ENCODE data around the gene NPR1. TPM values are rescaled to one million over a fixed set of nuclear protein-coding genes. Genes with fewer than 3 reads are reported as not detected.

Gene NPR1
- under 1 TPM; 0.05 to 0.10 TPM for total RNA-seq

GRCh38 chr1:153678519-153679336 lies at the start of gene NPR1:
NPR1 (plus strand) TSS chr1:153678688; CDS start chr1:153679109, 421 bp downstream.
- intact Hi-C loops (cut with micrococcal nuclease): loop anchor here (5.0 to 10.0 kb wide), 2 partner anchors 119 to 476 kb away; partner anchors contain the start of gene NUP210L
- Mint-ChIP-seq H3K4me1 (ENCODE audit: low read depth) (peaks cover 18% of the 10 kb centered on the region), H3K9me3 (no peaks in the 10 kb centered on the region), H3K4me3 (peak within 1 kb of the TSS; percentile 71), H3K27ac (no peak within 1 kb of the TSS), H3K27me3 (ENCODE audit: low read depth) (peaks cover 31% of the 10 kb centered on the region), H3K36me3 (ENCODE audit: low read depth) (no peaks in the 10 kb centered on the region)
- CTCF ChIA-PET: interaction anchor here (0.6 to 5.7 kb wide), 11 partner anchors 33 to 1647 kb away, joined by 3 to 52 read pairs (median 3); partner anchors contain the start of genes RAB13 and SLC27A3
- peak; percentile 40 for DNase-seq

DNA sequence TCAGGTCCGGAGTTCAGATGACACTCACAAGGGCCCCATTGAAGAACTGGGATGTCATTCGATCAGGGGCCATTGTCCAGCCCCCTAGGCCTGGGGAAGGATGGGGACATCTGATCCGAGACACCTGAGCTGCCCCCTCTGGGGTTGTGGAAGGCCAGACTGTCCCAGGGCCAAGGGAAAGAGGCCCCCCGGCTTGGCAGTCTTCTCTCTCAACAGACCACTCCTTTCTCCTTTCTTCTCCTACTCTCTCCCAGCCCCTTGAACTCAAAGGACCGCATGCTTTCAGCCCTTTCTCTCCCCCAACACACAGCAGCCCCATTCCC lies 49.2 kb upstream of the NPR1 start:
- Mint-ChIP-seq H3K4me1 (ENCODE audit: low read depth) (peaks cover 25% of the 10 kb centered on the region), H3K27ac (no peak overlapping the region), H3K9me3 (no peaks in the 10 kb centered on the region), H3K36me3 (ENCODE audit: low read depth) (peaks cover 4% of the 10 kb centered on the region), H3K27me3 (ENCODE audit: low read depth) (peaks cover 10% of the 10 kb centered on the region), H3K4me3 (no peak overlapping the region)
- no peak for DNase-seq
- CTCF ChIA-PET: interaction anchor here (2.4 kb wide), 1 partner anchor 118 kb away, joined by 6 read pairs; no protein-coding TSS in a partner anchor
- intact Hi-C loops (cut with micrococcal nuclease): no loop called here

- H3K27ac Mint-ChIP-seq: no peak overlapping the region
- DNase-seq: no peak
- H3K9me3 Mint-ChIP-seq: no peaks in the 10 kb centered on the region
- CTCF ChIA-PET: interaction anchor here (0.9 kb wide), 1 partner anchor 97 kb away, joined by 3 read pairs; no protein-coding TSS in a partner anchor
- intact Hi-C loops (cut with micrococcal nuclease): no loop called here
- peaks cover 9% of the 10 kb centered on the region for H3K36me3 Mint-ChIP-seq (ENCODE audit: low read depth)
- peaks cover 10% of the 10 kb centered on the region for H3K27me3 Mint-ChIP-seq (ENCODE audit: low read depth)
- H3K4me1 Mint-ChIP-seq (ENCODE audit: low read depth): peaks cover 27% of the 10 kb centered on the region
- H3K4me3 Mint-ChIP-seq: no peak overlapping the region
Observed at GRCh38 chr1:153629971-153630370, 48.5 kb upstream of the NPR1 start.

DNA sequence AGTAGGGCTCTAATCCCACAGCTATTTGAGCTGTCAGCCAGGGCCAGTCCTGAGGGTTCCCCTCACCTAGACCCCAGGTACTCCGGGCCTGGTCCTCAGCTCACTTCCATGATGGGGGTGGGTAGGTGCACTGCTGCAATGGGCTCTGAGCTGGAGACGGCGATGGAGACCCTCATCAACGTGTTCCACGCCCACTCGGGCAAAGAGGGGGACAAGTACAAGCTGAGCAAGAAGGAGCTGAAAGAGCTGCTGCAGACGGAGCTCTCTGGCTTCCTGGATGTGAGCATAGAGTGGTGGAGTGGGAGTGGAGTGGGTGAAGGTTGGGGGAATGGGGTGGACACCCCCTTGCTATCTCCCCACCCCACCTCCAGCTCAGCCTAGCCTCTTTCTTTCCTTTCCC lies 48.1 kb upstream of the NPR1 start:
- Mint-ChIP-seq H3K4me1 (ENCODE audit: low read depth) (peaks cover 28% of the 10 kb centered on the region), H3K9me3 (no peaks in the 10 kb centered on the region), H3K36me3 (ENCODE audit: low read depth) (peaks cover 10% of the 10 kb centered on the region), H3K4me3 (no peak overlapping the region), H3K27me3 (ENCODE audit: low read depth) (peaks cover 10% of the 10 kb centered on the region), H3K27ac (no peak overlapping the region)
- DNase-seq: no peak
- CTCF ChIA-PET: interaction anchor here (0.9 kb wide), 1 partner anchor 97 kb away, joined by 3 read pairs; no protein-coding TSS in a partner anchor
- intact Hi-C loops (cut with micrococcal nuclease): no loop called here

DNA sequence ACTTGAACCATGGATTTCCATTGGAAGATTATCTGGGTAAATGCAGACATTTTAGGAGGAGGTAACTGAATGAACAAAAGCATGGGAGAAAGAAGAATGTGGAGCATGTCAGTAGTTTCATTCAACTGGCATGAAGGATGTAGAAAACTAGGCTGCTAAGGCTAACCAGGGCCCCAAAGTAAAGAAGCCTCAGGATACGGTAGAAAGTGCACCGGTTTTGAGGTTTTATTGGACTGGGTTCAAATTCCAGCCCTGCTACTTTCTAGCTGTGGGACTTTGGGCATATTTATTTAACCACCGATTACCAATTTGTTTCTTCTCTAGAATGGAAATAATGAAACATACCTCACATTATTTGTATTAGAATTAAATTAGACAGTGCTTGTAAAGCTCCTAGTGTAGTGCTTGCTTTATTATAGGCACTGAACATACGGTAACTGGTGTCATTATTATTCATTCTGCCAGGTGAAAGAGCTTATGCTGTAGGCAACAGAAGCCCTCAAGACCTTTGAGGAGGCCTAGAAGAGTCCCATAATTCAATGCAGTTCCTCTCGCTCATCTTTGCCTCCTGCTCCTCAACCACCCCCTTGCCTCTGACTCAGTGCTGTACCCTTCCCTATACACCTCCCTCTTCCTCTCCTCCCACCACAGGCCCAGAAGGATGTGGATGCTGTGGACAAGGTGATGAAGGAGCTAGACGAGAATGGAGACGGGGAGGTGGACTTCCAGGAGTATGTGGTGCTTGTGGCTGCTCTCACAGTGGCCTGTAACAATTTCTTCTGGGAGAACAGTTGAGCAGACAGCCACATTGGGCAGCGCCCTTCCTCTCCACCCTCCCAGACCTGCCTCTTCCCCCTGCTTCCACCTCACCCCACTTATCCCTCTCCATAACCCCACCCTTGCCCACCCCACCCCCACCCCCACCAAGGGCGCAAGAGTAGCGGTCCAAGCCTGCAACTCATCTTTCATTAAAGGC lies 47.2 kb upstream of the NPR1 start:
- Mint-ChIP-seq H3K27ac (peak overlapping the region; percentile 24), H3K36me3 (ENCODE audit: low read depth) (peaks cover 18% of the 10 kb centered on the region), H3K4me1 (ENCODE audit: low read depth) (peaks cover 34% of the 10 kb centered on the region), H3K27me3 (ENCODE audit: low read depth) (peaks cover 5% of the 10 kb centered on the region), H3K9me3 (no peaks in the 10 kb centered on the region), H3K4me3 (no peak overlapping the region)
- intact Hi-C loops (cut with micrococcal nuclease): no loop called here
- no peak for DNase-seq
- CTCF ChIA-PET: interaction anchor here (0.5 to 1.5 kb wide), 3 partner anchors 14 to 1704 kb away, joined by 3 read pairs; no protein-coding TSS in a partner anchor

GRCh38 chr1:153633161-153633753 lies 45.2 kb upstream of the NPR1 start:
- intact Hi-C loops (cut with micrococcal nuclease): loop anchor here (1.0 kb wide), 1 partner anchor 290 kb away; no protein-coding TSS in a partner anchor
- Mint-ChIP-seq H3K4me3 (peak overlapping the region; percentile 90), H3K36me3 (ENCODE audit: low read depth) (peaks cover 35% of the 10 kb centered on the region), H3K9me3 (no peaks in the 10 kb centered on the region), H3K27me3 (ENCODE audit: low read depth) (no peaks in the 10 kb centered on the region), H3K4me1 (ENCODE audit: low read depth) (peaks cover 45% of the 10 kb centered on the region), H3K27ac (peak overlapping the region; percentile 100)
- DNase-seq: no peak
- CTCF ChIA-PET: interaction anchor here (1.8 to 3.1 kb wide), 3 partner anchors 61 to 123 kb away, joined by 6 to 12 read pairs (median 12); no protein-coding TSS in a partner anchor

GRCh38 chr1:153633754-153634665 lies 44.5 kb upstream of the NPR1 start, which contains the start of gene CHTOP:
CHTOP (plus strand) TSS chr1:153634066; CDS start chr1:153636589, 2,523 bp downstream.
- Mint-ChIP-seq H3K27ac (peak within 1 kb of the TSS; percentile 100), H3K4me3 (peak within 1 kb of the TSS; percentile 90), H3K9me3 (no peaks in the 10 kb centered on the region), H3K4me1 (ENCODE audit: low read depth) (peaks cover 45% of the 10 kb centered on the region), H3K36me3 (ENCODE audit: low read depth) (peaks cover 37% of the 10 kb centered on the region), H3K27me3 (ENCODE audit: low read depth) (no peaks in the 10 kb centered on the region)
- CTCF ChIA-PET: interaction anchor here (0.6 to 3.1 kb wide), 7 partner anchors 22 to 123 kb away, joined by 3 to 12 read pairs (median 5); partner anchors contain the start of gene S100A5
- DNase-seq: peak; percentile 98
- intact Hi-C loops (cut with micrococcal nuclease): loop anchor here (1.0 to 2.0 kb wide), 6 partner anchors 24 to 289 kb away; partner anchors contain the start of gene SNAPIN

DNA sequence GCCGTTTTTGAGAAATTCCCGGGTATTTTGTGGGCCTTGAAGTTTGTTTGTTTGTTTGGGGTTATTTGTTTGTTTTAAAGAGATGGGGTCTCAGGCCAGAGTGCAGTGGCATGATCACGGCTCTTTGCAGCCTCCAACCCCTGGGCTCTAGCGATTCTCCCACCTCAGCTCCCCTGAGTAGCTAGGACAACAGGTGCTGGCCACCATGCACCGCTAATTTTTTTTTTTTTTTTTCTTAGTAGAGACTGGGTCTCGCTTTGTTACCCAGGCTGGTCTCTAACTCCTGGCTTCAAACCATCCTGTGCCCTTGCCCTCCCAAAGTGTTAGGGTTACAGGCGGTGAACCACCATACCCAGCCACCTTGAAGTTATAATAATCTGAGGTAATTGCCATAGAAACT lies 42.6 kb upstream of the NPR1 start:
- peak overlapping the region; percentile 90 for H3K4me3 Mint-ChIP-seq
- peak overlapping the region; percentile 75 for H3K27ac Mint-ChIP-seq
- intact Hi-C loops (cut with micrococcal nuclease): loop anchor here (2.0 kb wide), 1 partner anchor 125 kb away; no protein-coding TSS in a partner anchor
- peaks cover 44% of the 10 kb centered on the region for H3K36me3 Mint-ChIP-seq (ENCODE audit: low read depth)
- H3K9me3 Mint-ChIP-seq: no peaks in the 10 kb centered on the region
- H3K4me1 Mint-ChIP-seq (ENCODE audit: low read depth): peaks cover 46% of the 10 kb centered on the region
- DNase-seq: no peak
- H3K27me3 Mint-ChIP-seq (ENCODE audit: low read depth): no peaks in the 10 kb centered on the region
- CTCF ChIA-PET: interaction anchor here (3.1 kb wide), 1 partner anchor 103 kb away, joined by 12 read pairs; no protein-coding TSS in a partner anchor

- intact Hi-C loops (cut with micrococcal nuclease): no loop called here
- Mint-ChIP-seq H3K9me3 (no peaks in the 10 kb centered on the region), H3K4me1 (ENCODE audit: low read depth) (peaks cover 48% of the 10 kb centered on the region), H3K36me3 (ENCODE audit: low read depth) (peaks cover 47% of the 10 kb centered on the region), H3K27ac (no peak overlapping the region), H3K4me3 (peak overlapping the region; percentile 90), H3K27me3 (ENCODE audit: low read depth) (no peaks in the 10 kb centered on the region)
- no peak for DNase-seq
- CTCF ChIA-PET: no interaction called here
Observed at GRCh38 chr1:153636312-153636711, 42.2 kb upstream of the NPR1 start.

DNA sequence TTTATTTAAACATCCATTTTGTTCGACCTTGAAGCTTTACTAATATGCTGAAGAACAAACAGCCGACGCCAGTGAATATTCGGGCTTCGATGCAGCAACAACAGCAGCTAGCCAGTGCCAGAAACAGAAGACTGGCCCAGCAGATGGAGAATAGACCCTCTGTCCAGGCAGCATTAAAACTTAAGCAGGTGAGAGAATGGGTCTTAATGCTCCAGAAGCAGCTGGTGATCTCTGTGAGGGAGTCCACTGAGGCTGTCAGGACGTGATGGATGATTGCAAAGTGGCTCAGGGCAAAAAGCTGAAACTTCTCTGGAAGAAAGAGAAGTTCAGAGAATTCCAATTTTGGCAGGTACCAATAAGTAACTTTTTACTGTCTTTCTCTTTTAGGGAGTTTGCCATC lies 40.2 kb upstream of the NPR1 start:
- peaks cover 46% of the 10 kb centered on the region for H3K4me1 Mint-ChIP-seq (ENCODE audit: low read depth)
- H3K36me3 Mint-ChIP-seq (ENCODE audit: low read depth): peaks cover 61% of the 10 kb centered on the region
- H3K9me3 Mint-ChIP-seq: no peaks in the 10 kb centered on the region
- intact Hi-C loops (cut with micrococcal nuclease): no loop called here
- H3K27ac Mint-ChIP-seq: no peak overlapping the region
- CTCF ChIA-PET: interaction anchor here (1.2 to 1.3 kb wide), 2 partner anchors 65 to 106 kb away, joined by 3 to 4 read pairs; no protein-coding TSS in a partner anchor
- no peak for DNase-seq
- H3K4me3 Mint-ChIP-seq: no peak overlapping the region
- no peaks in the 10 kb centered on the region for H3K27me3 Mint-ChIP-seq (ENCODE audit: low read depth)

DNA sequence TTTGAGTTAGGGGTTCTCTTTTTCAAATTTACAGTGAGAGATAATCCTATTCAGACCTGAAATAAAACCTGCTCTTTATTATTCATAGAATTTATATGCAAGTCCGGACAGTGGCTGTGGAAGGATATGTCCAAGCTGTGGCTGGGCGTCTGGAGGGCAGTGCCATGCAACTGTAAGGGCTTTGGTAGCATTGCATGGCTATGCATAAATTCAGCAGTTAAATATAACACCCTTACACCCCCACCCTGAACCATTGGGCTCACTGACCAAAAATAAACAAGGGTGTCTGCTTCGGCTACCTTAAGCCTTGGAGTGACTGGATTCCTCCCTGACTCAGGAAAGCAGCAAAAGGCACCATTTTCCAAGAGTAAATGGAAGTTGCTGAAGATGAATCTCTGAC lies 39.2 kb upstream of the NPR1 start:
- DNase-seq: no peak
- no peaks in the 10 kb centered on the region for H3K9me3 Mint-ChIP-seq
- intact Hi-C loops (cut with micrococcal nuclease): no loop called here
- peaks cover 51% of the 10 kb centered on the region for H3K4me1 Mint-ChIP-seq (ENCODE audit: low read depth)
- H3K27me3 Mint-ChIP-seq (ENCODE audit: low read depth): no peaks in the 10 kb centered on the region
- H3K36me3 Mint-ChIP-seq (ENCODE audit: low read depth): peaks cover 68% of the 10 kb centered on the region
- no peak overlapping the region for H3K27ac Mint-ChIP-seq
- CTCF ChIA-PET: no interaction called here
- H3K4me3 Mint-ChIP-seq: no peak overlapping the region
